ENCODE measurements around the gene KCNIP3. TPM values are rescaled to one million over a fixed set of nuclear protein-coding genes. Genes with fewer than 3 reads are reported as not detected.
A peak's percentile ranks its signal among the peaks of the same experiment; 100 is the strongest.

KCNIP3 gene
- total RNA-seq, 1 donor from 2014 or later = 3.0 TPM

GRCh38 chr2:95331606-95332005 is 34.5 kb downstream of the KCNIP3 start:
- no peak for TF ChIP-seq CTCF (IDR thresholded peaks at IDR 0.05)
- intact Hi-C loops (cut with DNase I) = no loop called here
- ATAC-seq (no peak), DNase-seq (peak; percentile 34)
- H3K36me3 ChIP-seq = no peaks in the 10 kb centered on the region
- H3K4me3 ChIP-seq = no peak overlapping the region
- no peaks in the 10 kb centered on the region for H3K27me3 ChIP-seq
- no peaks in the 10 kb centered on the region for H3K9me3 ChIP-seq
- H3K27ac ChIP-seq = no peak overlapping the region
- H3K4me1 ChIP-seq = no peaks in the 10 kb centered on the region

GRCh38 chr2:95332036-95332435 is 34.9 kb downstream of the KCNIP3 start:
- Histone ChIP-seq H3K36me3 (no peaks in the 10 kb centered on the region), H3K9me3 (no peaks in the 10 kb centered on the region), H3K27me3 (no peaks in the 10 kb centered on the region), H3K4me3 (no peak overlapping the region), H3K4me1 (no peaks in the 10 kb centered on the region), H3K27ac (no peak overlapping the region)
- TF ChIP-seq CTCF (IDR thresholded peaks at IDR 0.05) = no peak
- intact Hi-C loops (cut with DNase I) = no loop called here
- no peak for ATAC-seq
- peak; percentile 26 for DNase-seq

- no peaks in the 10 kb centered on the region for H3K36me3 ChIP-seq
- H3K9me3 ChIP-seq = no peaks in the 10 kb centered on the region
Observed at GRCh38 chr2:95333056-95333455, 35.9 kb downstream of the KCNIP3 start.

GRCh38 chr2:95333888-95334338 is 36.8 kb downstream of the KCNIP3 start:
- no peaks in the 10 kb centered on the region for H3K4me1 ChIP-seq
- intact Hi-C loops (cut with DNase I) = no loop called here
- DNase-seq (peak; percentile 45), ATAC-seq (no peak)
- H3K27me3 ChIP-seq = no peaks in the 10 kb centered on the region
- TF ChIP-seq CTCF (IDR thresholded peaks at IDR 0.05) = no peak
- no peaks in the 10 kb centered on the region for H3K36me3 ChIP-seq
- no peaks in the 10 kb centered on the region for H3K9me3 ChIP-seq
- no peak overlapping the region for H3K4me3 ChIP-seq
- no peak overlapping the region for H3K27ac ChIP-seq

More at GRCh38 chr2:95333056-95333455, 35.9 kb downstream of the KCNIP3 start:
- Histone ChIP-seq H3K27ac (no peak overlapping the region), H3K4me1 (no peaks in the 10 kb centered on the region), H3K4me3 (no peak overlapping the region), H3K27me3 (no peaks in the 10 kb centered on the region)
- ATAC-seq = no peak
- intact Hi-C loops (cut with DNase I) = no loop called here
- no peak for TF ChIP-seq CTCF (IDR thresholded peaks at IDR 0.05)
- DNase-seq = peak; percentile 22

GRCh38 chr2:95334916-95335641 is 37.9 kb downstream of the KCNIP3 start:
- Histone ChIP-seq H3K27me3 (no peaks in the 10 kb centered on the region), H3K27ac (no peak overlapping the region), H3K4me3 (no peak overlapping the region), H3K9me3 (no peaks in the 10 kb centered on the region), H3K36me3 (no peaks in the 10 kb centered on the region), H3K4me1 (no peaks in the 10 kb centered on the region)
- intact Hi-C loops (cut with DNase I) = no loop called here
- ATAC-seq (no peak), DNase-seq (no peak)
- TF ChIP-seq CTCF (IDR thresholded peaks at IDR 0.05) = no peak
